IMR-90 (cell line): Measurements from ENCODE around the gene PRODH.
"Not testable (repeated sequence)": the region's sequence is repeated elsewhere in the genome, so short reads cannot be mapped to it uniquely, and the experiment has no call there.

Experiments
- CTCF ChIP-seq: conservative IDR thresholded peaks from 2 replicates; pipeline ENCODE4 v1.5.1; 2012; ENCODE audit warnings: mild to moderate bottlenecking, low read depth, low read length, improper control_type of control experiment
- MAFK ChIP-seq: IDR thresholded peaks from 2 replicates; pipeline ENCODE4 v1.6.1; 2012; ENCODE audit warnings: low read depth, low read length, improper control_type of control experiment

GRCh38 chr22:18961201-18961600 is 25.1 kb upstream of the PRODH start:
- TF ChIP-seq CTCF, MAFK: not testable (repeated sequence)
